IMR-90 (cell line): ENCODE measurements around the gene SH3BGRL3. TPM values are rescaled to one million over a fixed set of nuclear protein-coding genes. Genes with fewer than 3 reads are reported as not detected.

Source experiments
- ATAC-seq: fragments of 200-7000 bp; cut with Tn5 transposase; 2 replicates; pipeline ENCODE4 v1.9.1; 2020; ENCODE audit warnings: low read depth, mild to moderate bottlenecking, moderate library complexity
- BruUV-seq: library from RNA; stranded (reverse); fragments of 400-500 nt; replicated peaks from 2 replicates; lab custom pipeline; 2021; lab: Mats Ljungman, UMichigan
- CTCF ChIA-PET: fragments of 300-600 bp; formaldehyde crosslinking; extraction: SDS; loops from one replicate; lab custom pipeline; 2021; ENCODE audit warnings: antibody characterized with exemption; lab: Yijun Ruan, JAX
- POLR2A ChIA-PET: fragments of 300-600 bp; sonication (Branson Sonifier 250); formaldehyde crosslinking; loops from one replicate; lab custom pipeline; 2022; ENCODE audit warnings: antibody characterized with exemption; ENCODE audit not compliant: unreplicated experiment; lab: Charles Lee
- DNase-seq: peaks from one replicate; pipeline ENCODE4 v3.0.0; 2013
- H2AFZ ChIP-seq: replicated peaks from 2 replicates; pipeline ENCODE3; 2013; ENCODE audit warnings: low read length, mild to moderate bottlenecking; ENCODE audit not compliant: poor library complexity
- H2AK5ac ChIP-seq: 2 replicates; pipeline ENCODE4 v1.6.1; 2013; ENCODE audit warnings: low read depth, low read length, inconsistent platforms
- H2AK9ac ChIP-seq: replicated peaks from 2 replicates; pipeline ENCODE3; 2013; ENCODE audit warnings: mild to moderate bottlenecking, low read depth, low read length, moderate library complexity; ENCODE audit not compliant: poor library complexity
- H2BK120ac ChIP-seq: 2 replicates; pipeline ENCODE4 v1.6.1; 2013; ENCODE audit warnings: low read depth, low read length, inconsistent platforms
- H2BK15ac ChIP-seq: 3 replicates; pipeline ENCODE4 v1.6.1; 2013; ENCODE audit warnings: low read depth, low read length, inconsistent platforms
- H2BK20ac ChIP-seq: 2 replicates; pipeline ENCODE4 v1.6.1; 2013; ENCODE audit warnings: low read depth, mild to moderate bottlenecking, inconsistent platforms, low read length, moderate library complexity
- H2BK5ac ChIP-seq: 2 replicates; pipeline ENCODE4 v1.6.1; 2013; ENCODE audit warnings: mild to moderate bottlenecking, low read depth, low read length, inconsistent platforms; ENCODE audit not compliant: poor library complexity, severe bottlenecking
- H3K14ac ChIP-seq: replicated peaks from 2 replicates; pipeline ENCODE4 v1.6.1; 2013; ENCODE audit warnings: low read depth, low read length, inconsistent platforms
- H3K18ac ChIP-seq: 2 replicates; pipeline ENCODE4 v1.6.1; 2013; ENCODE audit warnings: low read depth, low read length, control low read depth
- H3K23ac ChIP-seq: 2 replicates; pipeline ENCODE4 v1.6.1; 2013; ENCODE audit warnings: low read depth, low read length, inconsistent platforms
- H3K27ac ChIP-seq: 2 replicates; pipeline ENCODE4 v1.5.1; 2013; ENCODE audit warnings: mild to moderate bottlenecking, control low read depth, low read length; ENCODE audit not compliant: insufficient read depth
- H3K27me3 ChIP-seq: 2 replicates; pipeline ENCODE4 v1.6.1; 2013; ENCODE audit warnings: low read length; ENCODE audit not compliant: control insufficient read depth, insufficient read depth
- H3K36me3 ChIP-seq: 2 replicates; pipeline ENCODE4 v1.6.1; 2013; ENCODE audit warnings: low read length, mixed read lengths; ENCODE audit not compliant: control insufficient read depth, insufficient read depth
- H3K4ac ChIP-seq: 2 replicates; pipeline ENCODE4 v1.6.1; 2013; ENCODE audit warnings: low read depth, low read length, inconsistent platforms
- H3K4me1 ChIP-seq: 2 replicates; pipeline ENCODE4 v1.6.1; 2013; ENCODE audit warnings: low read length, mixed read lengths; ENCODE audit not compliant: control insufficient read depth, insufficient read depth
- H3K4me2 ChIP-seq: 2 replicates; pipeline ENCODE4 v1.6.1; 2013; ENCODE audit warnings: low read depth, mild to moderate bottlenecking, control low read depth, low read length, moderate library complexity
- H3K4me3 ChIP-seq: 2 replicates; pipeline ENCODE4 v1.5.1; 2013; ENCODE audit warnings: low read depth, mild to moderate bottlenecking, control low read depth, low read length, moderate library complexity; ENCODE audit not compliant: insufficient read depth
- H3K56ac ChIP-seq: 2 replicates; pipeline ENCODE4 v1.6.1; 2013; ENCODE audit warnings: low read length, inconsistent platforms; ENCODE audit not compliant: insufficient read depth; ENCODE audit errors: extremely low read depth
- H3K79me1 ChIP-seq, 2 experiments: 2 replicates each; pipeline ENCODE4 v1.6.1; 2013; ENCODE audit warnings: low read length in 2 of 2, inconsistent platforms in 1 of 2, low read depth in 1 of 2
- H3K9ac ChIP-seq: 2 replicates; pipeline ENCODE4 v1.6.1; 2013; ENCODE audit warnings: low read depth, low read length, control low read depth
- H3K9me1 ChIP-seq: 2 replicates; pipeline ENCODE4 v1.6.1; 2013; ENCODE audit warnings: low read length, inconsistent platforms; ENCODE audit not compliant: insufficient read depth
- H3K9me3 ChIP-seq: 2 replicates; pipeline ENCODE4 v1.6.1; 2013; ENCODE audit warnings: low read length; ENCODE audit not compliant: control insufficient read depth, insufficient read depth
- H4K20me1 ChIP-seq: 2 replicates; pipeline ENCODE4 v1.6.1; 2013; ENCODE audit warnings: low read length, inconsistent platforms; ENCODE audit not compliant: insufficient read depth
- H4K5ac ChIP-seq: 2 replicates; pipeline ENCODE4 v1.6.1; 2013; ENCODE audit warnings: mild to moderate bottlenecking, low read depth, low read length, control low read depth
- H4K8ac ChIP-seq, 2 experiments: 2 replicates each; pipeline ENCODE4 v1.6.1; 2013; ENCODE audit warnings: low read depth in 2 of 2, low read length in 2 of 2, control low read depth in 1 of 2, inconsistent platforms in 1 of 2
- H4K91ac ChIP-seq: 2 replicates; pipeline ENCODE4 v1.6.1; 2013; ENCODE audit warnings: low read depth, low read length, inconsistent platforms; ENCODE audit not compliant: insufficient read depth
- BHLHE40 ChIP-seq: fragments of 150-350 bp; IDR thresholded peaks from 2 replicates; pipeline ENCODE4 v1.6.1; 2016; ENCODE audit warnings: mild to moderate bottlenecking, low read depth, low read length
- CEBPB ChIP-seq: IDR thresholded peaks from 2 replicates; pipeline ENCODE4 v1.6.1; 2012; ENCODE audit warnings: low read depth, low read length, improper control_type of control experiment
- CHD1 ChIP-seq: IDR thresholded peaks from 2 replicates; pipeline ENCODE4 v1.6.1; 2012; ENCODE audit warnings: low read depth, low read length, improper control_type of control experiment
- CTCF ChIP-seq: conservative IDR thresholded peaks from 2 replicates; pipeline ENCODE4 v1.5.1; 2012; ENCODE audit warnings: mild to moderate bottlenecking, low read depth, low read length, improper control_type of control experiment
- ELK1 ChIP-seq: fragments of 150-350 bp; IDR thresholded peaks from 2 replicates; pipeline ENCODE4 v1.6.1; 2016; ENCODE audit warnings: low read depth, mild to moderate bottlenecking, low read length, moderate library complexity, borderline replicate concordance
- FOS ChIP-seq: fragments of 150-350 bp; IDR thresholded peaks from 2 replicates; pipeline ENCODE4 v1.6.1; 2016; ENCODE audit warnings: low read depth, low read length
- MAFK ChIP-seq: IDR thresholded peaks from 2 replicates; pipeline ENCODE4 v1.6.1; 2012; ENCODE audit warnings: low read depth, low read length, improper control_type of control experiment
- MAZ ChIP-seq: IDR thresholded peaks from 2 replicates; pipeline ENCODE4 v1.6.1; 2012; ENCODE audit warnings: low read depth, mild to moderate bottlenecking, low read length, improper control_type of control experiment, moderate library complexity, borderline replicate concordance
- MXI1 ChIP-seq: IDR thresholded peaks from 2 replicates; pipeline ENCODE4 v1.6.1; 2012; ENCODE audit warnings: low read depth, mild to moderate bottlenecking, low read length, moderate library complexity, borderline replicate concordance
- NFE2L2 ChIP-seq: fragments of 150-350 bp; IDR thresholded peaks from 2 replicates; pipeline ENCODE4 v1.6.1; 2016; ENCODE audit warnings: low read depth, mild to moderate bottlenecking, low read length
- POLR2A ChIP-seq: IDR thresholded peaks from 2 replicates; pipeline ENCODE4 v1.6.1; 2012; ENCODE audit warnings: mild to moderate bottlenecking, low read depth, low read length
- RAD21 ChIP-seq: IDR thresholded peaks from 2 replicates; pipeline ENCODE4 v1.6.1; 2012; ENCODE audit warnings: low read length, improper control_type of control experiment
- RCOR1 ChIP-seq: IDR thresholded peaks from 2 replicates; pipeline ENCODE4 v1.6.1; 2012; ENCODE audit warnings: mild to moderate bottlenecking, low read length, improper control_type of control experiment; ENCODE audit not compliant: insufficient replicate concordance
- RFX5 ChIP-seq: IDR thresholded peaks from 2 replicates; pipeline ENCODE4 v1.8.0; 2012; ENCODE audit warnings: low read depth, mild to moderate bottlenecking, low read length, moderate library complexity
- SMC3 ChIP-seq: fragments of 150-350 bp; IDR thresholded peaks from 2 replicates; pipeline ENCODE4 v1.6.1; 2016; ENCODE audit warnings: low read depth, mild to moderate bottlenecking, antibody characterized with exemption, low read length, moderate library complexity
- USF2 ChIP-seq: fragments of 150-350 bp; IDR thresholded peaks from 2 replicates; pipeline ENCODE4 v1.6.1; 2017; ENCODE audit warnings: mild to moderate bottlenecking, antibody characterized with exemption, low read length, low read depth
- WGBS, 2 experiments: methylation state at CpG; one replicate each; pipeline versions ENCODE4 v1.1.5 to v1.1.7; 2013; ENCODE audit warnings: missing lambda C conversion rate in 2 of 2; ENCODE audit not compliant: insufficient read length in 1 of 2; ENCODE audit errors: extremely low coverage in 2 of 2; 5-methylcytosine and 5-hydroxymethylcytosine counted together
- dilution Hi-C: fragments of 300-500 bp; cut with HindIII; formaldehyde crosslinking; loops from one replicate; pipeline ENCODE4 v1.14.3; 2018; ENCODE audit warnings: low sequenced_read_pairs; ENCODE audit not compliant: unreplicated experiment
- in situ Hi-C: fragments of 300-500 bp; cut with MboI; formaldehyde crosslinking; loops from 3 replicates; pipeline ENCODE4 v1.14.3; 2019; ENCODE audit warnings: low sequenced_read_pairs, inconsistent platforms, mixed read lengths
- intact Hi-C: fragments of 100-400 bp; cut with micrococcal nuclease; formaldehyde crosslinking; loops from 2 replicates; pipeline ENCODE4 v1.10.0; 2022
- polyA plus RNA-seq, 3 experiments: library from polyadenylated mRNA; depleted of rRNA; stranded (reverse); fragments of >200 nt; gene quantifications; 2 replicates each; pipeline ENCODE4 v1.2.3, GENCODE V29; 2012; ENCODE audit warnings: low replicate concordance in 1 of 3
- total RNA-seq: library from RNA; depleted of rRNA; stranded (reverse); fragments of >200 nt; gene quantifications from 2 replicates; pipeline ENCODE4 v1.2.3, GENCODE V29; 2012

SH3BGRL3 gene
- total and polyA plus RNA-seq, 2 of the 4 experiments (the other 2 are of a cell fraction) = 35.0 to 483 TPM

GRCh38 chr1:26291939-26292338, 12.1 kb downstream of the SH3BGRL3 start:
- Histone ChIP-seq H3K4me2 (no peak overlapping the region), H2BK120ac (no peak overlapping the region), H2BK5ac (no peak overlapping the region), H4K20me1 (no peaks in the 10 kb centered on the region), H4K5ac (no peak overlapping the region), H3K9ac (no peak overlapping the region), H3K18ac (no peak overlapping the region), H3K14ac (no peak overlapping the region), H4K8ac (no peak overlapping the region), H3K56ac (no peak overlapping the region), H3K36me3 (no peaks in the 10 kb centered on the region; the same call in 1 of the 2 replicates), H3K27ac (no peak overlapping the region), H3K4ac (no peak overlapping the region), H3K27me3 (no peaks in the 10 kb centered on the region), H2AK9ac (no peak overlapping the region), H2BK20ac (no peak overlapping the region), H4K91ac (no peak overlapping the region), H3K23ac (no peak overlapping the region), H3K4me1 (no peaks in the 10 kb centered on the region; the same call in 1 of the 2 replicates), H2AFZ (no peak overlapping the region), H3K79me1 (0 out of 4 replicates have a peak, but pooled peaks cover 0 to 5% of the 10 kb centered on the region in 2 experiments), H3K9me1 (peaks cover 6% of the 10 kb centered on the region; the same call in 1 of the 2 replicates), H3K9me3 (no peaks in the 10 kb centered on the region), H2BK15ac (no peak overlapping the region), H2AK5ac (no peak overlapping the region; the same call in 1 of the 2 replicates), H3K4me3 (no peak overlapping the region)
- CTCF ChIA-PET = no interaction called here
- intact Hi-C loops (no loop called here), dilution Hi-C loops (no loop called here), in situ Hi-C loops (no loop called here)
- ATAC-seq (no peak), DNase-seq (no peak)
- POLR2A ChIA-PET = no interaction called here
- BruUV-seq = no TSS peak
- TF ChIP-seq CHD1 (no peak), CTCF (no peak), RFX5 (no peak), FOS (no peak), MXI1 (no peak), MAFK (no peak), ELK1 (no peak), MAZ (no peak), NFE2L2 (no peak), BHLHE40 (no peak), RCOR1 (no peak), CEBPB (no peak), RAD21 (no peak), POLR2A (no peak), SMC3 (no peak), USF2 (no peak)
- 91% methylated on average over 4 of the region's 4 CpGs; no CpG with 5 or more reads in 1 of the 2 experiments for WGBS, 2 experiments
